NCI-H69 (cell line): ENCODE data around the gene NUP98.
"Not testable (repeated sequence)": the region's sequence is repeated elsewhere in the genome, so short reads cannot be mapped to it uniquely, and the experiment has no call there.

ENCODE experiments used
- DNase-seq: peaks from one replicate; lab custom pipeline; 2025; lab: John Stamatoyannopoulos, UW

NUP98 gene

GRCh38 chr11:3799143-3799542 lies 1.8 kb upstream of the NUP98 start:
- DNase-seq, result no peak

GRCh38 chr11:3796801-3797328 lies 489 bp downstream of the NUP98 start:
- peak; percentile 87 for DNase-seq

DNA sequence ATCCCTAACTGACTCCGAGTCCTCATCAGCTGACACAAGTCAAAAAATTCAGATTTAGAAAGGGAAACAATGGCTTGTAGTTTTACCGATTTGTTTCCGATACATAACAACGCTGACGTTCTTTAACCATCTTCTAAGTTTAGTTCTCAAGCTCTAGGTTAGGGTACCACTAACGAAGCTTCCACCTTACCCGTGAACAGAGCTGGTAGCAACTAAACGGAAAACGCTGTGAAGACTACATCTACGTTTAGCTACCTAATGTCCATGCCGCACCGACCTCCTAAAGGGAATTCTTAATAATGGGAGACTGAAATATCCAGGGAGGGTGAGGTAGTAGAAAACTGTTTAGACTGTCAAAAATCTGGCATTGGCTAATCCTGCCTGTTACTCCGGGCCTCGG lies 1.0 kb downstream of the NUP98 start:
- peak; percentile 30 for DNase-seq

DNA sequence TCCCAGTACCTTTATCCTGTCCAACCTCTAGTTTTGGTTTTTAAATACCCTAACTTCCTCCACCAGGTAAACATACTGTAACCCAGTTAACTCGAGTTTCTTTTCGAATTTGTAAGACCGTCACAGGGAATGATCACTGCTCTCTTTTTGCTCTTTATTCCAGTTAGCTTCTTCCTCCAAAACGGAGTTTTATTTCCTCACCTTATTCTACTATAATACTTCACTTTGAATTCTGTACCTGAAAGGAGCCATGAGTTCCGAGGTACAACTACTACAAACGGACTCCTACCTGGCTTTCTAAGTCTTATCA lies 1.4 kb downstream of the NUP98 start:
- no peak for DNase-seq

DNA sequence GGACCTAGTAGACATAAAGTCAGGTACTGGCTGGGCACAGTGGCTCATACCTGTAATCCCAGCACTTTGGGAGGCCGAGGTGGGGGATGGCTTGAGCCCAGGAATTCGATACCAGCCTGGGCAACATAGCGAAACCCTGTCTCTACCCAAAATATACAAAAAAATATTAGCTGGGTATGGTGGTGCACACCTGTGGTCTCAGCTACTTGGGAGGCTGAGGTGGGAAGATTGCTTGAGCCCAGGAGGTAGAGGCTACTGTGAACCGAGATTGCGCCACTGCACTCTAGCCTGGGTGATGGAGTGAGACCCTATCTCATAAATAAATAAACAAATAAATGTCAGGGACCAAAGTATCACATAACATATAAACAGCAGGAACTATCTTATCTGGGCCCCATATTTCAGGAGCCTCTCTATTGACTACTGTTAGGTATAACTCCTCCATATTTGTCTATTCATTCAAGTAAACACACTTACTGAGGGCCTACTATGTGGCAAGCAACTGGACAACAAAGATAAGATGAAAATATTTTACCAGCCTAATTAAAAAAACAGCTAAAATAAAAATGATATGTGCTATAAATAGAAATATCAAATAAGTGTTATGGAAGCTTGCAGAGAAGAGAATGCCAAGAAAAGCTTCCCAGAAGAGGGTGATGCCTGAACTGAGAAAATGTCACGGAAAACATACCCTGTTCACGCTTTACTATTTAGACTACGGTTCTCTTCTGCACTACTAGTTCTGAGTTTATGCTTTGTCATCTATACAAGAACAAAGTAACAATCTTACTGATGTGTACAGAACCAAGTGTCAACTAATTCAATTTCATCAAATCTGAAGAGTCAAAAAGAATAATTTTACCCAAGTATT lies 2.0 kb downstream of the NUP98 start:
- no peak for DNase-seq

- DNase-seq, result not testable (repeated sequence)
These were observed 3.0 kb downstream of the NUP98 start for GRCh38 chr11:3794387-3794786.

- no peak for DNase-seq
These were observed 10.4 kb downstream of the NUP98 start for GRCh38 chr11:3786781-3787428.

- no peak for DNase-seq
These were observed 13.7 kb downstream of the NUP98 start for GRCh38 chr11:3783611-3784010.

GRCh38 chr11:3782963-3783362 lies 14.4 kb downstream of the NUP98 start:
- no peak for DNase-seq

- no peak for DNase-seq
These were observed 15.9 kb downstream of the NUP98 start for GRCh38 chr11:3781423-3781822.

GRCh38 chr11:3775736-3776406 lies 21.5 kb downstream of the NUP98 start:
- no peak for DNase-seq

- DNase-seq, result no peak
These were observed 24.2 kb downstream of the NUP98 start for GRCh38 chr11:3773180-3773579.

DNA sequence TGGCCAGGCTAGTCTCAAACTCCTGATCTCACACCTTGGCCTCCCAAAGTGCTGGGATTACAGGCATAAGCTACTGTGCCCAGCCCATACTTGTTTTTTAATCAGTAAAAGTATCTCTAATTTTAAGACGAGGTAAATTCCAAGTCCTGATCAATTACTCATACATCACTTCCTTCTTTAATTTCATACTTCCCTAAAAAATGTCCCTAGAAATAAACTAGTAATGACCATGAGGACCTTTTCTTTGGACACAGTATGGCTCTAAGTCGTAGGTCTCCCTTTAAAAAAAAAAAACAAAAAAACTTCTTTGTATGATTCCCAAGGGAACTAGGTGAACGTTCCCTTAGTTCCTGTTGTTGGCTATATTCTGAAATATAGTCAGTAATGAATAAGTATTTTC lies 29.8 kb downstream of the NUP98 start:
- DNase-seq, result no peak

DNA sequence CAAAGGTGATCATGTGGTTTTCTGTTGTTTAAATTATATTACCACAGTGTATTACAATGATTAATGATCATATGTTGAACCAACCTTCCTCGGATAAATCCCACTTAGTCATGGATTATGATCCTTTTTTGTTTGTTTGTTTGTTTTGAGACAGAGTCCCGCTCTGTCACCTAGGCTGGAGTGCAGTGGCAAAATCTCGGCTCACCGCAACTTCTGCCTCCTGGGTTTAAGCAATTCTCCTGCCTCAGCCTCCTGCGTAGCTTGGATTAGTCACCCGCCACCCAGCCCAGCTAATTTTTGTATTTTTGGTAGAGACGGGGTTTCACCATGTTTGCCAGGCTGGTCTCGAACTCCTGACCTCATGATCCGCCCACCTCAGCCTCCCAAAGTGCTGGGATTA lies 30.5 kb downstream of the NUP98 start:
- DNase-seq, result not testable (repeated sequence)

- DNase-seq, result no peak
These were observed 33.1 kb downstream of the NUP98 start for GRCh38 chr11:3764266-3764665.

DNA sequence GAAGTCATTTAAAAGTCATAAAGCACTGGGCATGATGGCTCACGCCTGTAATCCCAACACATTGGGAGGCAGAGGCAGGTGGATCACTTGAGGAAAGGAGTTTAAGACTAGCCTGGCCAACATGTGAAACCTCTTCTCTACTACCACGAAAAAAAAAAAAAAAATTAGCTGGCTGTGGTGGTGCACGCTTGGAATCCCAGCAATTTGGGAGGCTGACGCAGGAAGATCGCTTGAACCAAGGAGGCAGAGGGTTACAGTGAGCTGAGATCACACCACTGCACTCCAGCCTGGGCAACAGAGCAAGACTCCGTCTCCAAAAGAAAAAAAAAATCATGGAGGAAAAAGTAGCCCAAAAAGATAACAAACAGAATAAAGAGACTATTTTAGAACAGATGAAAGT lies 42.2 kb downstream of the NUP98 start:
- no peak for DNase-seq

DNA sequence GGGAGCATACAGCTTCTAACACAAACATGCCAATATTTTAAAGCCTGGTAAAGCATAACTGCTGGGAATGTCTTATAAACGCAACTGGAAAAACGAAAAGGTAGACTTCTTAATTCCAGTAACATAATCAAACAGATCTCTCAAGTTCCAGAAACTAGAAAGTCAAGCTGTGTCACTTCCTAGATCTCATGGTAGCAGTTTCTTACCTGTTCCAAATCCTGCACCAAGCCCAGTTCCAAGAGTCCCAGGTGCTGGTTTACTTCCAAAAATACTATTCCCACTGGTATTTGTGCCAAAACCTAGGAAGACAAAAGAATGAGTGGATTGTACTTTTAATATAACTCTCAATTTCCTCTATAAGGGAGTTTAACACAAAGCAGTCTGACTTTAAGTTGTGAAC lies 44.2 kb downstream of the NUP98 start:
- no peak for DNase-seq

DNA sequence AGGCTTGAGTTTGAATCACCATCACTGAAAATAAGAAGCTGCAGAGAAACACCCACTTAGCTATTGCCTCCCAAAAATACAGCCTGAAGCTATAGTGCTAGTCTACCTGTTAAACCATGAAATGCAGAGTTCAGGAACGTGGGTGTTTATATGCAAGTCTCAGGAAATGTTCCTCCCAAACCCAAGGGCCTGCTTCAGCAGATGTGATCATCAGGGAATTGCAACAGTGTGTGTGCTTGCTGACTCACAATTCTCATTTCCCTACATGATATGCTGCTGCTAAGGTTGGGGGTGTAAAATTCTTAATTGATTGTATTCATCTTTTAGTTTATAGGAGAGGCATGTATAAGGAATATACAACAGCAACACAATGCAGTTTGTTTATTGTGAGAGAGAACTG lies 49.6 kb downstream of the NUP98 start:
- no peak for DNase-seq

- no peak for DNase-seq
These were observed 52.2 kb downstream of the NUP98 start for GRCh38 chr11:3745161-3745560.

- DNase-seq, result no peak
These were observed 58.6 kb downstream of the NUP98 start for GRCh38 chr11:3738723-3739122.

GRCh38 chr11:3738241-3738640 lies 59.1 kb downstream of the NUP98 start:
- no peak for DNase-seq

GRCh38 chr11:3737386-3737933 lies 59.9 kb downstream of the NUP98 start:
- no peak for DNase-seq

DNA sequence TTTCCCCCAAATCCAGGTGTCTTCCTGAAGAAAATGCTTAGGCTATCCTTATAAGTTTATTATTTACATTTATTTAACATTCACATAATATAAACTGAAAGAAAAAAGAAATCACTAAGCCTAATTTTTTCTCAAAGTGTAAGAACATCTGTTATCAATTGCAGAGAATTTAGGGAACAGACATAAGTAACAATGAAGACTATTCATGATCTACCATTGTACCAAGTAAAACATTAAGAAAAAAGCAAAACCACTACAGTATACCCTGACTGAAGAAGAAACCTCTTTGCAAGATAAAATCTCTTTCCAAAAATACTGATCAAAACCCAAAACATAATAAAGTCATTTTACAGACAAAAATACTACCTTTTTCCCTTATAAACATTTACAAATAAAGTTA lies 60.5 kb downstream of the NUP98 start:
- no peak for DNase-seq
